LNCaP clone FGC (cell line): Measurements from ENCODE around the gene HTT.

Experiments
- DNase-seq: peaks from one replicate; pipeline ENCODE4 v3.0.0-alpha.2; 2011; ENCODE audit warnings: low read depth
- H3K4me3 ChIP-seq: 2 replicates; pipeline ENCODE4 v1.5.1; 2011; ENCODE audit warnings: mild to moderate bottlenecking, low read depth, low read length, control low read depth
- TF ChIP-seq, protein P1 (sequence below): IDR thresholded peaks from 2 replicates; pipeline ENCODE4 v1.5.1; 2012; ENCODE audit warnings: mild to moderate bottlenecking; ENCODE audit not compliant: control insufficient read depth, insufficient read depth; ENCODE audit errors: extremely low read depth

The HTT gene

DNA sequence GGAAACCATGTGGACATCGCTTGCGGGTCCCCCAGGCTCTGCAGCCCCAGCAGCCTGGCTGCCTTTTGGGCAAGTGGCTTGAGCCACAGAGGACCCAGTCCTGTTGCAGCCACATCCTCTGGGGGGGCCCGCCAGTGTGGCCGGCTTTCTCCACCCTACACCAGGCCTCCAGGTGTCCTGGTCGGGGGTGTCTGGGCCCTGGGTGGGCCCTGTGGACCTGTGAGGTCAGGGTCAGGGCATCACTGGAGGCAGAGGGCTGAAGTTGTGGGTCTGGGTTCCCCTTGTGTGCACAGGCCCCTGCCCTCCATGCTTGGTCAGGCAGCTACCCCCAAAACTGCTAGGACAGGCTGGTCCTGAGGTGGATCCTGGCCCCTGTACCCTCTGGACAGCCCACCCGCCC lies 171.2 kb downstream of the HTT start:
- DNase-seq = no peak
- H3K4me3 ChIP-seq = no peak overlapping the region
- TF ChIP-seq, protein P1, sequence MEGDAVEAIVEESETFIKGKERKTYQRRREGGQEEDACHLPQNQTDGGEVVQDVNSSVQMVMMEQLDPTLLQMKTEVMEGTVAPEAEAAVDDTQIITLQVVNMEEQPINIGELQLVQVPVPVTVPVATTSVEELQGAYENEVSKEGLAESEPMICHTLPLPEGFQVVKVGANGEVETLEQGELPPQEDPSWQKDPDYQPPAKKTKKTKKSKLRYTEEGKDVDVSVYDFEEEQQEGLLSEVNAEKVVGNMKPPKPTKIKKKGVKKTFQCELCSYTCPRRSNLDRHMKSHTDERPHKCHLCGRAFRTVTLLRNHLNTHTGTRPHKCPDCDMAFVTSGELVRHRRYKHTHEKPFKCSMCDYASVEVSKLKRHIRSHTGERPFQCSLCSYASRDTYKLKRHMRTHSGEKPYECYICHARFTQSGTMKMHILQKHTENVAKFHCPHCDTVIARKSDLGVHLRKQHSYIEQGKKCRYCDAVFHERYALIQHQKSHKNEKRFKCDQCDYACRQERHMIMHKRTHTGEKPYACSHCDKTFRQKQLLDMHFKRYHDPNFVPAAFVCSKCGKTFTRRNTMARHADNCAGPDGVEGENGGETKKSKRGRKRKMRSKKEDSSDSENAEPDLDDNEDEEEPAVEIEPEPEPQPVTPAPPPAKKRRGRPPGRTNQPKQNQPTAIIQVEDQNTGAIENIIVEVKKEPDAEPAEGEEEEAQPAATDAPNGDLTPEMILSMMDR = no peak

DNA sequence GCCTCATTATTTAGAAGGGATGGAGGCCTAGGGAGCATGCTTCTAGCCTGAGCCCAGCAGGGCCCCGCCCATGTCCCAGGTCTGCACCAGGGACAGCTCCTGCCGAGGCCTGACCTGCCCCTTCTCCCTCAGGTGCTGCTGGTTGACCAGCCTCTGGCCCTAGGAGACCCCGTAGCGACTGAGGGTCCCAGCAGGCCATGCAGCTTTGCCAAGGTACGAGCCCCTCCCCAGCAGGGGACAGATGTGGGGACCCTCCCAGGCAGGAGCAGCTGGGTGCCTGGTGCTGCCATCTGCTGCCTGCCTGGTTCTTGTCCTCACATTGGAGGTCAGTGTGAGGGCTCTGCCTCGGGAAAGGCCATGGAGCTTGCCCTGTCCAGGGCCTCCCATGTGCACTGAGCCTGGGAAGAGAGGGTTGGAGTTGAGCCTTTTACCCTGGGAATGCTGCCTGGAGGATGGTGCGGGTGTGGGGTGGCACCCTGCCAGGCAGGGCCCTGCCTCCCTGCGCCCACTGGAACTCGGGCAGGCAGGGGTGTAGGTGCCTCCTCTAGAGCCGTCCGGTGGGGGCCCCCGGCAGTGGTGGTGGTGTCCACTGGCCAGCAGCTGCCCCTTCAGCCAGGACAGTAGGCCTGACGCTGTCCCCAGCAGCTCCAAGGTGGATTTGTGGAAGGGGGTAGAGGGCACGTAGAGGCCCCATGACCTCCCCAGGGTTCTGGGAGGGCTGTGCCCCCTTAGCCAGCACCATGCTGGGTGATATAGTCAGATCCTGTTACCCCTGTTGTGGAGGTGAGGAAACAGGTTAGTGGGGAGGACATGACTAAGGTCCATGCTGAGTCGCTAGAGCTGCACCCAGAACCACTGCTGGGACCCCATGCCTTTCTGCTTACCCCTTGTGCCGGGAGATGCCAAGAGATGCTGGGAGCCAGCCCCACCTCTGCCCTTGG lies 172.2 kb downstream of the HTT start:
- no peak for DNase-seq
- H3K4me3 ChIP-seq = no peak overlapping the region
- TF ChIP-seq, protein P1 = peak; percentile 14; the same call in 1 of the 2 replicates

DNA sequence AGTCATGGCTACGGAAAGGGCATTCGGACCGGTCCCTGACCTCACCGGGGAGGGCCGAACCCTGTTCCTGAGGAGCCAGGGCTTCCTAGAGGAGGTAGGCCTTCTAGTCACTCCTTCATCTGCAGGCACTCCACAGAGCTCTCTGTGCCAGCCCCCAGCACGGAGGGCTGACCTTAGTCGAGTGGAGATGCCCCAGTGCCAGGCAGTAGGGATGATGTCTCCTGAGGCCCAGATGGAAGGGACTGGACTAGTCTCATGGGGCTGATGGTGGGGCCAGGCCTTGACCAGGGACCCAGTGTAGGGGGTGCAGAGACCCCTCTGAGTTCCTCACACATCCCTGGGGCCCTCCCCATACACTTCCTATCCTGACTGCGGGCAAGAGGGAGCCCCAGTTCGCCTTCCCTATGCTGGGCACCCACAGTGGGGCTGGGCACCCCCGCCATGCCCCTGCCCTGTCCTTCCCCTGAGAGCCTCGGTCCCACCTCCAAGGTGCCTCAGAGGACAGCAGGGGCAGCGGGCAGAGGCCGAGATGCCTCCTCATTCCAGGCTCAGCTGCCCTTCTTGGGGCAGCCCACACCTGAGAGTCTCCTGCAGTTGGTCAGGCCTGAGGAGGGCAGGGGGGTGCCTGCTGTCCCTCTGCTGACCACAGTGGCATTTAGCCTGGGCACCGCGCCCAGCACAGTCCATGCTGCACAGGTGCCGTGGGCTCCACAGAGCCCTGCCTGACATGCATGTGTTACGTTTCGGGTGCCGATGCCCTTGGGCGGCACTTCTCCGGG lies 173.1 kb downstream of the HTT start:
- TF ChIP-seq, protein P1 = no peak
- no peak overlapping the region for H3K4me3 ChIP-seq
- DNase-seq = no peak

GRCh38 chr4:3248178-3248480 lies 173.6 kb downstream of the HTT start:
- no peak overlapping the region for H3K4me3 ChIP-seq
- TF ChIP-seq, protein P1 = no peak
- no peak for DNase-seq

DNA sequence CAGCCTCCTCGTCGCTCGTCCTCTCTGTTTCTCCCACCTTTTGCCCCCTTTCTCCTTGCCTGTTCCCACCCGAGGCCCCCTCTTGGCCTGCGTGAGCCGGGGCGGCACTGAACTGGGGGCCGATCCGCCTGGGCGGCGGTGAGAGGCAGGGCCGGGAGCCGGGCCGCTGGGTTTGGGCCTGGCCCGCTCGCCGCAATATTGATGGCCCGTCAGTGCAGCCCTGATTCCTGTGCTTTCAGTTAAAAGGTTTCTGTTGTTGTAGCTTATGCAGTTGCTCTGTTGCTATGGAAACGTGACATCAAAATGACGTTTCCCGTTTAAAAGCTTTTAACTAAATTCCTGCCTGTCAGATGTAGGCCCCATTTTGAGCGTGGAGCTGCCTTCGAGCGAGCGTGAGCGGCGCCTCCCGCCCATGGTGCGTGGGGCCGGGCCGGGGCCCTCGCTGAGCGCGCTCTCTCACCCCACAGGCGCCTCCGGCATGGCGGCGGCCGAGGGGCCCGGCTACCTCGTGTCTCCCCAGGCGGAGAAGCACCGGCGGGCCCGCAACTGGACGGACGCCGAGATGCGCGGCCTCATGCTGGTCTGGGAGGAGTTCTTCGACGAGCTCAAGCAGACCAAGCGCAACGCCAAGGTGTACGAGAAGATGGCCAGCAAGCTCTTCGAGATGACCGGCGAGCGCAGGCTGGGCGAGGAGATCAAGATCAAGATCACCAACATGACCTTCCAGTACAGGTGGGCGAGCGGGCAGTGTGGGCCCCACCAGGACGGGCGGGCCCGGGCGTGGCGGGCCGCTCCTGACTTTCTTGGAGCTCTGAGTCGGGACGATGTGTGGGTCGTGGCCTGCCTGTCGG lies 174.6 kb downstream of the HTT start, which contains the start of gene MSANTD1:
TSS of gene MSANTD1 (plus strand) at position 349 of the 851 bp plus-strand sequence. CDS start at position 413, 64 bp downstream.
- H3K4me3 ChIP-seq = no peak within 1 kb of the TSS
- TF ChIP-seq, protein P1 = no peak
- no peak for DNase-seq

DNA sequence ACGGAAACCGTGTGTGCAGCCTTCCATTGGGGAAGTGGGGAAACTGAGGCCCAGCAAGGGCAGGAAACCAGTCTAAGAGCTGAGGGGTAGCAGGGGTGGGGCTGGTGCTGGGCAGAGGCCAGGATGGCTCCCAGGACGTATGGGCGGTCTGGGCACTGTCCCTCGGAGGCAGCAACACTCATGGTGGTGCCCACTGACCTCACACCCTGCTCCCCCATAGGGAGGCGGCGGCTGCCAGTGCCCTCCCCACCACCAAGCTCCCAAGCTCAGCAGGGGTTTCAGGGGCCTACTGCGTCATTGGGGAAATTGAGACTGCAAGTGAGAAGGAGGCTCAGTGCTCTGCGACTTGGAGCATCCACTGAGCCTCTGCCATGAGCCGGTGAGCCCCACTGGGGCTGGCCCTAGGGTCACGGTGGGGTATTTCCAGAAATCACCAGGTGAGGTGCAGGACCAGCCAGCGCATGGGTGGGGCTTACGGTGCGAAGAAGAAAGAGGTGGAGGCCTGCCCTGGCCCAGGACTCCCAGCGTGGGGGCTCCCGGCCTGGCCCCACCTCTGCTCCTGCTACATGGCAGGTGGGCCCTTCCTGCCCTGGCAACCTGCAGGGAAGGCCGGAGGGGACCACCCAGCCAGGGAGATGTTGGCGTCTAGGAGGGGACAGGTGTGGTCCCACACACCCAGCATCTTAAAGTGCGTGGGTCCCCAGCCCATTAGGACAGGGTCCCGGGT lies 175.4 kb downstream of the HTT start:
- TF ChIP-seq, protein P1 = no peak
- no peak overlapping the region for H3K4me3 ChIP-seq
- no peak for DNase-seq
